Caco-2 (cell line): Measurements from ENCODE around the gene LIMS3. TPM values are rescaled to one million over a fixed set of nuclear protein-coding genes. Genes with fewer than 3 reads are reported as not detected.
"Not testable (repeated sequence)": the region's sequence is repeated elsewhere in the genome, so short reads cannot be mapped to it uniquely, and the experiment has no call there.

Experiments
- BruUV-seq: library from RNA; stranded (reverse); fragments of 400-500 nt; replicated peaks from 2 replicates; lab custom pipeline; 2021; lab: Mats Ljungman, UMichigan
- CTCF ChIA-PET: fragments of 300-600 bp; sonication (Branson Sonifier 250); formaldehyde crosslinking; loops from one replicate; lab custom pipeline; 2022; ENCODE audit warnings: antibody characterized with exemption; lab: Charles Lee
- POLR2A ChIA-PET: fragments of 300-600 bp; sonication (Branson Sonifier 250); formaldehyde crosslinking; loops from one replicate; lab custom pipeline; 2022; ENCODE audit warnings: antibody characterized with exemption; lab: Charles Lee
- DNase-seq, 2 experiments: peaks; one replicate each; pipeline versions ENCODE4 v3.0.0 to v3.0.0-alpha.2; 2020 to 2022
- H3K27me3 ChIP-seq: replicated peaks from 2 replicates; pipeline ENCODE4 v1.6.0; 2011; ENCODE audit warnings: low read length; ENCODE audit not compliant: control insufficient read depth, insufficient read depth
- H3K36me3 ChIP-seq: 2 replicates; pipeline ENCODE4 v1.5.1; 2011; ENCODE audit warnings: low read length; ENCODE audit not compliant: control insufficient read depth, insufficient read depth
- H3K4me1 ChIP-seq: fragments of 250-450 bp; sonication (Bioruptor Pico); 2 replicates; pipeline ENCODE4 v1.5.1; 2020; ENCODE audit warnings: mild to moderate bottlenecking
- H3K4me3 ChIP-seq: 2 replicates; pipeline ENCODE4 v1.5.1; 2011; ENCODE audit warnings: low read depth, mild to moderate bottlenecking, control low read depth, low read length
- H3K9me3 ChIP-seq: fragments of 250-450 bp; sonication (Bioruptor Pico); 2 replicates; pipeline ENCODE4 v1.5.1; 2020; ENCODE audit warnings: mild to moderate bottlenecking, moderate library complexity
- H3K27ac Mint-ChIP-seq: one replicate; pipeline ENCODE4 v1.8.0; 2022; ENCODE audit warnings: mixed read lengths; ENCODE audit not compliant: unreplicated experiment
- H3K27me3 Mint-ChIP-seq: one replicate; pipeline ENCODE4 v1.8.0; 2022; ENCODE audit warnings: mixed read lengths; ENCODE audit not compliant: insufficient read depth, unreplicated experiment
- H3K36me3 Mint-ChIP-seq: one replicate; pipeline ENCODE4 v1.8.0; 2022; ENCODE audit warnings: mild to moderate bottlenecking, mixed read lengths; ENCODE audit not compliant: insufficient read depth, unreplicated experiment
- H3K4me1 Mint-ChIP-seq: one replicate; pipeline ENCODE4 v1.8.0; 2022; ENCODE audit warnings: low read depth, mixed read lengths; ENCODE audit not compliant: unreplicated experiment
- H3K4me3 Mint-ChIP-seq: one replicate; pipeline ENCODE4 v1.8.0; 2022; ENCODE audit warnings: mild to moderate bottlenecking, moderate library complexity, mixed read lengths; ENCODE audit not compliant: unreplicated experiment
- H3K9me3 Mint-ChIP-seq: one replicate; pipeline ENCODE4 v1.8.0; 2022; ENCODE audit warnings: mixed read lengths; ENCODE audit not compliant: unreplicated experiment
- intact Hi-C: fragments of 100-400 bp; cut with micrococcal nuclease; formaldehyde crosslinking; loops from one replicate; pipeline ENCODE4 v1.10.0; 2022; ENCODE audit not compliant: unreplicated experiment
- total RNA-seq: library from RNA; stranded (reverse); gene quantifications from 2 replicates; pipeline ENCODE4 v1.2.3, GENCODE V29; 2022

LIMS3 gene
- total RNA-seq, 1 experiment from 2014 or later, result 4.0 TPM

DNA sequence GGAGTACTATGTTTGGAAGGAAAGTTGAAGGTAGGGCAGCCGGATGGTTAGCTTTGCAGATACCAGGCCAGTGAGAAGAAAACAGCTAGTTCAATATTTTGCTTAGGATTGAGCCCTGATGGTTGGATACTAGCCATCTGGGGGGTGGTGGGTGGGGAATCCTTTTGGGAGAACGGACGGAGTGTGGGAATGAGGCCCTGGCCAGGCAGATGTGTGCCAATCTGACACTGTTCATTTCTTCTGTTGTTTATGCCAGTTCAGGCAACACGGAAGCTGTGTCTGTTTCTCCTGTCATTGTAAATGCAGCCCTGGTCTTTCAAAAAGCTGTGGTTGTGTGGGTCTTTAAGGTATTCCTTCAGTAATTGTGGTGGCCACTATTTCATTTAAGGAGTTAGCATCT, 7.5 kb upstream of the LIMS3 start:
- H3K4me3 Mint-ChIP-seq, POLR2A ChIA-PET, BruUV-seq, intact Hi-C loops, H3K27me3 Mint-ChIP-seq, H3K27me3 ChIP-seq, H3K9me3 ChIP-seq, H3K9me3 Mint-ChIP-seq, H3K4me3 ChIP-seq, H3K4me1 Mint-ChIP-seq, H3K27ac Mint-ChIP-seq, DNase-seq, H3K36me3 Mint-ChIP-seq, H3K36me3 ChIP-seq, H3K4me1 ChIP-seq, CTCF ChIA-PET: not testable (repeated sequence)

DNA sequence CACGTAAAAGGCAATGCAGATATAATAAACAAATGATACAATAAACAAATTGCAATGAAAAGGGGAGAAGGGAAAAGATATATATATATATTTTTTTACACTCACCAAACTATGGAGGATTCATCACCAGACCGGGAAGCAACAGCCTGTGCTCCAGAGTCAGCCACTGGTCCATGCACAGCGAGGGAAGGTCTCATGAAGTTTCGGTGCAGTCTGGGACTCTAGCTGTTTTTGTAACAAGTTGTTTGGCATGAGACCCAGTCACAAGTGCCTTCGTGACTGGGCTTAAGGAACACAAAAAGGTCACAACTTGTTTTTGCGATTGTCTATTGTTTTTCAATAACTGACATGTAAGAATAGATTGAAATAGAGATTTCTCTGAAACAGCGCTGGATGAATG, 4.8 kb upstream of the LIMS3 start:
- H3K36me3 ChIP-seq, H3K4me1 Mint-ChIP-seq, intact Hi-C loops, H3K27me3 Mint-ChIP-seq, H3K27me3 ChIP-seq, H3K9me3 ChIP-seq, H3K4me1 ChIP-seq, DNase-seq, H3K27ac Mint-ChIP-seq, H3K4me3 ChIP-seq, H3K9me3 Mint-ChIP-seq, H3K36me3 Mint-ChIP-seq, BruUV-seq, POLR2A ChIA-PET, CTCF ChIA-PET, H3K4me3 Mint-ChIP-seq: not testable (repeated sequence)

GRCh38 chr2:109894141-109894540, 4.3 kb upstream of the LIMS3 start:
- DNase-seq, H3K9me3 ChIP-seq, BruUV-seq, H3K36me3 Mint-ChIP-seq, H3K4me3 ChIP-seq, intact Hi-C loops, POLR2A ChIA-PET, H3K27me3 Mint-ChIP-seq, H3K4me1 ChIP-seq, H3K27ac Mint-ChIP-seq, H3K36me3 ChIP-seq, H3K9me3 Mint-ChIP-seq, H3K27me3 ChIP-seq, CTCF ChIA-PET, H3K4me3 Mint-ChIP-seq, H3K4me1 Mint-ChIP-seq: not testable (repeated sequence)

DNA sequence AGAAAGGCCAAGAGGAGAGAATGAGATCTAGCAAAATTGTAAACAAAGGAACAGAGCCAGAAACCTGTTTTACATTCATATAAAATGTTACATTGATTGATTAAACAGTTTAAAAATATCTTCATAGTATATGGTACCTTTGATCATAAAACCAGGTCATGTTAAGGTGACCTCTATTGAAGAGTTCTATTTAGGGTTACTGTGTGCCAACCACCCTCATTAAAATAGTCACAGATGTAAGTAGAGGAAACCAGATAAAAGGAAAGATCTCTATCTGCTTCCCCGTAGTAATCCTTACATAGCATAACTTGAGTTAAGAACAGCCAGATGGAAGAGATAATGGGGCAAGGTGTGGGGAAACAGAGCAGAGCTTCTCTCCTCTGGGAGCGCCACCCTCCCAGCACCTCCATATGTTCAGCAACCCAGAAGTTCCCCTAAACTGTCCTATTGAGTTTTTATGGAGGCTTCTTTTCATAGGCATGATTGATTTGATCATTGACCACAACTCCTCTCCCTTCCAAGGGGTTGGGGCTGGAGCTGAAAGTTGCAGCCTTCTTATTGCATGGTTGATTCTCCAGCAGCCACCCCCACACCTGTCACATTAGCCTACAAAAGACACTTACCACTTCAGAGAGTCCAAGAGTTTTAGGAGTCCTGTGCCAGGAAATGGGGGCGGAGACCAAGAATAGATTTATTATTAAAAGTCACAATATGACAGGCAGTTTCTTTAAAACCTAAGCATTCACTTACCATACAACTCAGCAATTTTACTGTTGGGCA, 3.2 kb upstream of the LIMS3 start:
- H3K36me3 ChIP-seq, H3K9me3 Mint-ChIP-seq, intact Hi-C loops, H3K4me1 Mint-ChIP-seq, H3K4me3 Mint-ChIP-seq, BruUV-seq, H3K9me3 ChIP-seq, H3K4me3 ChIP-seq, H3K36me3 Mint-ChIP-seq, H3K27me3 ChIP-seq, POLR2A ChIA-PET, CTCF ChIA-PET, H3K27ac Mint-ChIP-seq, H3K4me1 ChIP-seq, DNase-seq, H3K27me3 Mint-ChIP-seq: not testable (repeated sequence)

- POLR2A ChIA-PET, intact Hi-C loops, H3K27me3 Mint-ChIP-seq, H3K4me3 Mint-ChIP-seq, BruUV-seq, CTCF ChIA-PET, H3K36me3 ChIP-seq, H3K4me1 ChIP-seq, H3K4me3 ChIP-seq, H3K4me1 Mint-ChIP-seq, H3K27me3 ChIP-seq, H3K9me3 Mint-ChIP-seq, DNase-seq, H3K27ac Mint-ChIP-seq, H3K36me3 Mint-ChIP-seq, H3K9me3 ChIP-seq: not testable (repeated sequence)
Measured at GRCh38 chr2:109896212-109896611, 2.3 kb upstream of the LIMS3 start.

- H3K27ac Mint-ChIP-seq, H3K4me3 ChIP-seq, H3K4me1 ChIP-seq, H3K9me3 ChIP-seq, H3K36me3 Mint-ChIP-seq, H3K27me3 Mint-ChIP-seq, BruUV-seq, H3K9me3 Mint-ChIP-seq, H3K4me3 Mint-ChIP-seq, H3K36me3 ChIP-seq, intact Hi-C loops, DNase-seq, H3K4me1 Mint-ChIP-seq, POLR2A ChIA-PET, H3K27me3 ChIP-seq, CTCF ChIA-PET: not testable (repeated sequence)
Measured at GRCh38 chr2:109897769-109898461, 573 bp upstream of the LIMS3 start.

DNA sequence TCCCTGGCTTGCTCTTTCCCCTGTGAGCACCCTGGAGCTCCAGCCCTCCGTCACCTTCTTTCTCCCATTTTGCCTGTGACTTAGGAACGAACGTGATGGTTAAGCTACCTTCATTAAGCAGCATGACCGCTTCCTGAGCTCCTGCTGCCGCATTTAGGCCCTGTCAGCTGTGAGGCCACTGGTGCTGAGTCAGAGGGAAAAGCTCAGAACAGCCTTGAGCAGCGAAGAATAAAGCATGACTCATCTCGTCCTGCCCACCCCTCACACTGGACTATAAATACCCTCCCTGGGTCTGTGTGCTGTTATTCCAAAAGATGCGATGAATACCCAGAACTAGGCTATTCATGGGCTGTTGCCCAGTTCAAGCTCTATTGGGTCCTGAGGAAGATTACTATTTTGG, 7.3 kb downstream of the LIMS3 start:
- CTCF ChIA-PET, H3K4me3 Mint-ChIP-seq, H3K4me1 ChIP-seq, H3K4me3 ChIP-seq, H3K27me3 Mint-ChIP-seq, H3K36me3 ChIP-seq, intact Hi-C loops, H3K36me3 Mint-ChIP-seq, H3K27me3 ChIP-seq, POLR2A ChIA-PET, DNase-seq, BruUV-seq, H3K4me1 Mint-ChIP-seq, H3K9me3 Mint-ChIP-seq, H3K27ac Mint-ChIP-seq, H3K9me3 ChIP-seq: not testable (repeated sequence)
